Skeletal muscle tissue (tissue), 4 donors: ENCODE data around the gene CEP97. TPM values are rescaled to one million over a fixed set of nuclear protein-coding genes. Genes with fewer than 3 reads are reported as not detected.
"Not testable (repeated sequence)": the region's sequence is repeated elsewhere in the genome, so short reads cannot be mapped to it uniquely, and the experiment has no call there.

ENCODE experiments used
- H3K27ac ChIP-seq: one replicate; pipeline ENCODE4 v1.7.0; 2013; ENCODE audit warnings: mild to moderate bottlenecking, low read depth, low read length, inconsistent platforms
- H3K27me3 ChIP-seq, 3 donors: one replicate each; pipeline ENCODE4 v1.7.0; 2013; ENCODE audit warnings: low read length in 3 of 3; ENCODE audit not compliant: control insufficient read depth in 3 of 3, insufficient read depth in 3 of 3
- H3K36me3 ChIP-seq, 3 donors: one replicate each; pipeline ENCODE4 v1.7.0; 2013; ENCODE audit warnings: low read length in 3 of 3; ENCODE audit not compliant: control insufficient read depth in 3 of 3, insufficient read depth in 3 of 3
- H3K4me1 ChIP-seq, 3 donors: one replicate each; pipeline ENCODE4 v1.7.0; 2013; ENCODE audit warnings: low read length in 3 of 3, mild to moderate bottlenecking in 3 of 3; ENCODE audit not compliant: control insufficient read depth in 3 of 3, insufficient read depth in 3 of 3
- H3K4me3 ChIP-seq, 3 donors: one replicate each; pipeline ENCODE4 v1.7.0; 2013; ENCODE audit warnings: low read length in 3 of 3
- H3K9ac ChIP-seq, 3 donors: one replicate each; pipeline ENCODE4 v1.7.0; 2013; ENCODE audit warnings: low read length in 3 of 3, mild to moderate bottlenecking in 3 of 3, moderate library complexity in 2 of 3, low read depth in 1 of 3
- H3K9me3 ChIP-seq, 3 donors: one replicate each; pipeline ENCODE4 v1.7.0; 2013; ENCODE audit warnings: low read length in 3 of 3; ENCODE audit not compliant: control insufficient read depth in 3 of 3
- total RNA-seq: library from RNA; depleted of rRNA; stranded (reverse); fragments of >200 nt; gene quantifications from one replicate; pipeline ENCODE4 v1.2.3, GENCODE V29; 2014
- donor health status: Osteomylitis.

Gene CEP97, protein sequence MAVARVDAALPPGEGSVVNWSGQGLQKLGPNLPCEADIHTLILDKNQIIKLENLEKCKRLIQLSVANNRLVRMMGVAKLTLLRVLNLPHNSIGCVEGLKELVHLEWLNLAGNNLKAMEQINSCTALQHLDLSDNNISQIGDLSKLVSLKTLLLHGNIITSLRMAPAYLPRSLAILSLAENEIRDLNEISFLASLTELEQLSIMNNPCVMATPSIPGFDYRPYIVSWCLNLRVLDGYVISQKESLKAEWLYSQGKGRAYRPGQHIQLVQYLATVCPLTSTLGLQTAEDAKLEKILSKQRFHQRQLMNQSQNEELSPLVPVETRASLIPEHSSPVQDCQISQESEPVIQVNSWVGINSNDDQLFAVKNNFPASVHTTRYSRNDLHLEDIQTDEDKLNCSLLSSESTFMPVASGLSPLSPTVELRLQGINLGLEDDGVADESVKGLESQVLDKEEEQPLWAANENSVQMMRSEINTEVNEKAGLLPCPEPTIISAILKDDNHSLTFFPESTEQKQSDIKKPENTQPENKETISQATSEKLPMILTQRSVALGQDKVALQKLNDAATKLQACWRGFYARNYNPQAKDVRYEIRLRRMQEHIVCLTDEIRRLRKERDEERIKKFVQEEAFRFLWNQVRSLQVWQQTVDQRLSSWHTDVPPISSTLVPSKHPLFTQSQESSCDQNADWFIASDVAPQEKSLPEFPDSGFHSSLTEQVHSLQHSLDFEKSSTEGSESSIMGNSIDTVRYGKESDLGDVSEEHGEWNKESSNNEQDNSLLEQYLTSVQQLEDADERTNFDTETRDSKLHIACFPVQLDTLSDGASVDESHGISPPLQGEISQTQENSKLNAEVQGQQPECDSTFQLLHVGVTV
- total RNA-seq: 16.2 TPM

DNA sequence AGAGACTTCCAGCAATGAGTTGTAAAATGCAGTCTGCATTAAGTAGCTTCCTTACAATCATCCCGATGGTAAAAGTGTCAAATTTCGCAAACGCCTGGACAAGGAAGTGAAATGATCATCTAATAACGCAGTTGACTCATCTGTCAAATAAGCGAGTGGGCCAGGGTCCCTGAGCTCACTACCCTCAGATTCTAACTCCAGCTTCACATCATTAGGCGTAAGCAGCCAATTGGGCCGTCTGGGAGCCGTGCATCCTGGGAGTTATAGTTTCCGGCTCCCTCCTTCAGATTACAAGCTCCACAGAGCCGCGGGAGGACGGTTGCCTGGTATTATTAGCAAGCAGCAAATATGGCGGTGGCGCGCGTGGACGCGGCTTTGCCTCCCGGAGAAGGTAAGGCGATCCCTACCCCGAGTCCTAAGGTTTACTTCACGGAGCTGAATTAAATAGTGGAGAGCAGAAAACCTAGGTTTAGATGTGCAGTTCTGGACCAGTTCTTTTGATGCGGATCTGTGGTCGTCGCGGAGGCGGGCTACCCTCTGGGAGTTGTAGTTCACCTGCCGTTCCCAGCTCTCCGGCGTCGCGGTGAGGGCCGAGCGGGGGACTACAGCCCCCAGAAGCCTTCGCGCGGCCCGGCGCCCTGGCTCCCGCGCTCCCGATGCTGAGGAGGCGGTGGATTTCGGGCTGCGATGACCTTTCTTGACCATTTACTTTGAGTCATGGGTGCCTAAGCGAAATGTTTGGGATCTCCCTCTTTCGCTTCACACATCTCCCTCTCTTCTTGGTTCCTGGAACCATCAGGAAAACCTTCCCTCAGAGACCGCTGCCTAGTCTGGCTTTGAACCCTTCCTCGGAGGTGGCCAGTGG, at the start of gene CEP97:
TSS of gene CEP97 (plus strand) at position 286 of the 865 bp plus-strand sequence. CDS start at position 349, 63 bp downstream.
- peak within 1 kb of the TSS; percentile 79 to 95 (median 88) for H3K9ac ChIP-seq
- H3K36me3 ChIP-seq: peaks cover 0 to 10% (median 3%) of the 10 kb centered on the region in 3 donors
- peak within 1 kb of the TSS; percentile 48 for H3K27ac ChIP-seq
- no peaks in the 10 kb centered on the region for H3K9me3 ChIP-seq
- no peaks in the 10 kb centered on the region for H3K27me3 ChIP-seq
- H3K4me1 ChIP-seq: peaks cover 3 to 11% (median 10%) of the 10 kb centered on the region in 3 donors
- H3K4me3 ChIP-seq: peak within 1 kb of the TSS; percentile 81 to 99 (median 93)

DNA sequence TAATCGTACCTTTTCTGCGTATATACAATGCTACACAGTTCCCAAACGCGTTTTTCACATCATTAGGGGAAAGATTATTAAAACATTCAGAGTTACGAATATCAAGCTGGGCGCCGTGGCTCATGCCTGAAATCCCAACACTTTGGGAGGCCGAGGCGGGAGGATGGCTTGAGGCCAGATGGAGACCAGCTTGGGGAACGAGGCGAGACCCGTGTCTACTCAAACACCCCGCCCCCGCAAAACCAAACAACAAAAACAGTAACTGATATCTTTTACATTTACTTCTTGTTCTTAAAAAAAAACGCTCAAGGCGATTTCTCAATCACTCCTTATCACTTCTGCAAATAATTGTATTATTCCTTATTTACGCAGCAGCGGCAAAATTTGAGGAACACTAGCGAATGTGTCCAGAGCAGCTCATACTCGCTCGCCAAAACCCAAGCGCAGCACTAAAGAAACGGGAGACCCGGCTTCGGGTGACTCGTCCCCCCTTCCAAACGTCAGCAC, 48.7 kb upstream of the CEP97 start:
- Histone ChIP-seq H3K9ac (peak overlapping the region; percentile 92 to 99 (median 96)), H3K9me3 (no peaks in the 10 kb centered on the region), H3K27me3 (no peaks in the 10 kb centered on the region), H3K36me3 (peaks cover 4 to 16% (median 16%) of the 10 kb centered on the region in 3 donors), H3K4me1 (peaks cover 9 to 18% (median 18%) of the 10 kb centered on the region in 3 donors), H3K4me3 (peak overlapping the region; percentile 90 to 98 (median 98)), H3K27ac (peak overlapping the region; percentile 93)

DNA sequence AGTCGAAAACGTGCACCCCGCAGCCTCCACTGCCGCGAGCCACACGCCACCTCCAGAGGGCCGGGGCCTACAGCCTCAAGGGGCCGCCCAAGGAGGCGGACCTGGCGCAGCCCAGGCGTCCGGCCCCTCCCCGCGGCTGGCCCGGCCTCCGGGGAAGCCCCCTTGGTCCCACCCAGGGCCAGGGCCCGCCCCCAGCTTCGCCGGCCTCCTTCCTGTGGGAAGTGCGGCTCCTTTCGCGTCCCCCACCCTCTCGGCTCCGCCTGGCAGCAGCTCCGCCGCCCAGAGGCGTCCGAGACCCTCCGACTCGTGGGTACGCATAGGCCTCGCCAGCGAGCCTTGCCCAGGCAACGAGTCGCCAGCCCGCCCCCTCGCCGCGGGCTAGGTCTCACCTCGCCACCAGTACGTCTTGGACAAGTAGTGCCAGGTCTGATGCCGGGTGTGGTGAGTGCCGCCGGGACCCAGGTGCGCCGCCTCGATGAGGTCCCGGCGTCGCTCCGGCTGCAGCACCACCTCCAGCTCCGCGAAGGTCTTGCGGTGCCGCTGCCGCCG, 48.1 kb upstream of the CEP97 start:
- peak overlapping the region; percentile 93 for H3K27ac ChIP-seq
- H3K36me3 ChIP-seq: peaks cover 7 to 17% (median 15%) of the 10 kb centered on the region in 3 donors
- H3K9me3 ChIP-seq: no peaks in the 10 kb centered on the region
- H3K27me3 ChIP-seq: no peaks in the 10 kb centered on the region
- peaks cover 9 to 18% (median 18%) of the 10 kb centered on the region in 3 donors for H3K4me1 ChIP-seq
- peak overlapping the region; percentile 92 to 99 (median 96) for H3K9ac ChIP-seq
- peak overlapping the region; percentile 90 to 98 (median 98) for H3K4me3 ChIP-seq

DNA sequence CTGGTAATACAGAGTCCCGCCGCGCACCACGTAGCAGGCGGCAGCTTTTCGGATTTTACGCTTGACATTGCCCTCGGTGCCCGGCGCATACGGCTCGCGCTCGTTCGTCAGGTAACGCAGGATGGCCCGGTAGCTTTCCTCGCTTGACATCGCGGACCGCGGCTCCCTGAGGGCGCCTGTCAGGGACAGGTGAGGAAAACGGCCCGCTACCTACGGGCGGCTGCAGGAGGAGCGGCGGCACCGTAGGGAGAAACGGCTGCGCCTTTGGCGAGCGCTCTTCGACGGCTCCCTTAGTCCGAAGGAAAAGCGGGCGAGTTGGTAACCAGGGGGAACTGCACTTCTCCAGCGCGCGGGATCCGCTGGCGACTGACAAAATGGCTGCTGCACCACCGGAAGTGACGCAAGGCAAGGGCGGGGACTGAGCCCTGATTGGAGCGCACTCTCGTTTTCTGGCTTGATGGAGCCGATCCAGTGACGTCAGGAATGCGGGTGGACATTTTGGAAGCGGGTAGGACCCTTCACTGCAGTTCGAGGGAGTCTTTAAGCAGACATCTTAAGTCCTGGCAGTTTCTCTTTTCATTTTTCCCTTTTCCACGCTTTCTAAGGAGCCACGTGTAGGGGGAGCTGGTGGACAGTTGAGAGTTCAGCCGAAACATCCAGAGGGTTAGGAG, 47.5 kb upstream of the CEP97 start, which contains the start of gene ZBTB11:
TSS of gene ZBTB11 (minus strand) at position 368 of the 671 bp plus-strand sequence. CDS start at position 150, 218 bp downstream.
- Histone ChIP-seq H3K9me3 (no peaks in the 10 kb centered on the region), H3K36me3 (peaks cover 13 to 21% (median 18%) of the 10 kb centered on the region in 3 donors), H3K27ac (peak within 1 kb of the TSS; percentile 93), H3K9ac (peak within 1 kb of the TSS; percentile 92 to 99 (median 96)), H3K4me1 (peaks cover 9 to 18% (median 18%) of the 10 kb centered on the region in 3 donors), H3K4me3 (peak within 1 kb of the TSS; percentile 90 to 98 (median 98)), H3K27me3 (no peaks in the 10 kb centered on the region)

DNA sequence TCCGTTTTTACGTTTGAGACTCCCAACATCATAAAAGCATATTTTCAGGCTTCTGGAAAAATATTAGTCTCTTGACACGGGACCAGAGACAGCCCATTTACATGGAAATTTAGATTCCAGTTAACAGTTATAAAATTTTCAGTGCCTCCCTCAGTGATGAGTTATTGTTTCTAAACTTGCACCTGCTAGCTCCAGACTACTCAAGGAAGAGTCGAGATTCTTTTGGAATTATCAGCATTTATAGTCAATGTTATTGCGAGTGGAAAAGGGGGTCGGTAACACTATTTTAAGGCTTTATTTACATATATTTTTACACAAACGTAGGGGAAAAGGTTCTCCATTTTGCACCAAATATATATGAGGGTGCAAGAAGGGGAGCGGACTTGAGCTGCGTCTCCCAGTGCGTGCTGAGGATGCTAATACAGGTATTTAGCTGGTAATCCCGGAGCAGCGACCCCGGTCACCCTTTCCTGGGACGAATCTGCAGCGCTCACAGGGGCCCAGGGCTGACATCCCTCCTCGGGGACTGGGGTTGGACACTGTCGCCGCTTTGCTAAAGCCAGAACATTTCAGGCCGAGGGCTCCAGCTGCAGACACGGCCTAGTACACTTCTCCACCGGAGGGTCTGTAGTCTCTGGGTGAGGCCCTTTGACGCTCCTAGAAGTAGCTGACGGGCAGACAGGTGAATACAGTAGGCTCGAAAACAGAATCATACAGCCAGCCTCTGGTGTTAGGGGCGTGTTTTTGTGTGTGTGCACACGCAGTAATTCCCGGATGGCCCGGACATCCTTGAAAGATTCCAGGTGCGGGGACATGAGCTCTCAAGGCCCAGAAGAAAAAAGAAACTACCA, 46.8 kb upstream of the CEP97 start:
- no peaks in the 10 kb centered on the region for H3K27me3 ChIP-seq
- peak overlapping the region; percentile 93 for H3K27ac ChIP-seq
- peaks cover 9 to 18% (median 18%) of the 10 kb centered on the region in 3 donors for H3K4me1 ChIP-seq
- H3K4me3 ChIP-seq: peak overlapping the region; percentile 57 to 90 (median 76)
- no peaks in the 10 kb centered on the region for H3K9me3 ChIP-seq
- H3K36me3 ChIP-seq: peaks cover 20 to 26% (median 21%) of the 10 kb centered on the region in 3 donors
- peak overlapping the region; percentile 58 to 99 (median 85) for H3K9ac ChIP-seq

DNA sequence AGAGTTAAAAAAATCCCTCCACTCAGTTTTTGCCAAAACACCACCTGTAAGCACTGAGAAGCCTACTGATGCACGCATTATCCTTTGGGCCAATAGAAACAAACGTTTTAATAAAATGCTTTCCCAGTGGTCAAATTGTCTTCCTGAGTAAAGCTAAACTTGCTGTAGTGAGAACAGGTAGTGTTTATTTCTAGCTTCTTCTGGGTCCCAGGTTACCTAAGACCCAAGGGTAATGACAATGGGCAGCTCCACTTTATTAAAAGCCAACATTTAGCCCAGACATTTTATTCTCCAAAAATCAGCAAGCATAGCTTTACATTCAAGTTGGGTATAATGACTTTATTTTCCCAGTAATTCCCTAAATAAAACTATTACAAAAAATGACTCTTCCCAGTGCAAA, 45.6 kb upstream of the CEP97 start:
- peaks cover 23 to 32% (median 26%) of the 10 kb centered on the region in 3 donors for H3K36me3 ChIP-seq
- not testable (repeated sequence) for H3K27me3 ChIP-seq, H3K27ac ChIP-seq, H3K9ac ChIP-seq, H3K4me3 ChIP-seq, H3K9me3 ChIP-seq
- H3K4me1 ChIP-seq: peaks cover 12 to 20% (median 20%) of the 10 kb centered on the region in 3 donors

DNA sequence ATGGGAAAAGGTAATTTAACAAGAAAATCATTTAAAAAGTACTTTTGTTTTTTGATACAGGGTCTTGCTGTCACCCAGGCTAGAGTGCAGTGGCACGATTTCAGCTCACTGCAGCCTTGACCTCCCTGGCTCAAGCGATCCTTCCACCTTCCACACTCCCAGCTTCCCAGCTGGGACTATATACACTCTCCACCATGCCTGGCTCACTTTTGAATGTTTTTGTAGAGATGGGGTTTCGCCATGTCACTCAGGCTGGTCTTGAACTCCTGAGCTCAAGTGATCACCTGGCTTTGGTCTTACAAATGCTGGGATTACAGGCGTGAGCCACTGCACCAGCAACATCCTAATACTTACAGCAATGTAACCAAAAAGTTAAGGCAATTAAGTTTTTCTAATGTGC, 43.9 kb upstream of the CEP97 start:
- peaks cover 22 to 29% (median 27%) of the 10 kb centered on the region in 3 donors for H3K4me1 ChIP-seq
- H3K27ac ChIP-seq: no peak overlapping the region
- peaks cover 29 to 36% (median 36%) of the 10 kb centered on the region in 3 donors for H3K36me3 ChIP-seq
- H3K27me3 ChIP-seq: no peaks in the 10 kb centered on the region
- H3K4me3 ChIP-seq: no peak overlapping the region
- H3K9ac ChIP-seq: no peak overlapping the region
- no peaks in the 10 kb centered on the region for H3K9me3 ChIP-seq

DNA sequence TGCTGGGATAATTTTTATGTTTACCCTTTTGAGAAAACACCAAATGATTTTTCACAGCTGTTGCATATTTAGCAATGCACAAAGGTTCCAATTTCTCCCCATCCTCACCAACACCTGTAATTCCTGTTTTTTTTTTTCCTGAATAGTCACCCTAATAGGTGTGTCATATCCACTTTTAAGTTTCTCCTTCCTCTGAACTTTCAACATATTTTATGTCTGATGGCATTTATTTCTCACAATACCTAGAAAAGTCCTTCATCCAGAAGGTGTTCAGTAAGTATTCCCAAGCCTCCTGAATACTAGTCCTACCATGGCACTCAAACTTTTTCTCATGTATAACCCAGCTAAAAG, 39.4 kb upstream of the CEP97 start:
- Histone ChIP-seq H3K27ac (peak overlapping the region; percentile 93), H3K9me3 (no peaks in the 10 kb centered on the region), H3K4me1 (peaks cover 19 to 25% (median 22%) of the 10 kb centered on the region in 3 donors), H3K27me3 (no peaks in the 10 kb centered on the region), H3K36me3 (peaks cover 29 to 36% (median 33%) of the 10 kb centered on the region in 3 donors), H3K4me3 (peak overlapping the region; percentile 90 to 99 (median 95)), H3K9ac (peak overlapping the region; percentile 92 to 98 (median 95))
